GM23338 (cell line): Measurements from ENCODE around the gene ELAVL4. TPM values are rescaled to one million over a fixed set of nuclear protein-coding genes. Genes with fewer than 3 reads are reported as not detected.
A peak's percentile ranks its signal among the peaks of the same experiment; 100 is the strongest.

Experiments used
- ATAC-seq: fragments of 200-7000 bp; cut with Tn5 transposase; 3 replicates; pipeline ENCODE4 v1.9.1; 2020
- DNase-seq: peaks from one replicate; pipeline ENCODE4 v3.0.0-alpha.2; 2015; ENCODE audit warnings: low spot score
- H2AFZ ChIP-seq: fragments of 200-600 bp; sonication (generic); 2 replicates; pipeline ENCODE4 v1.8.0; 2016; ENCODE audit warnings: antibody characterized with exemption, mild to moderate bottlenecking, moderate library complexity
- H3F3A ChIP-seq: fragments of 200-600 bp; sonication (generic); replicated peaks from 2 replicates; pipeline ENCODE4 v1.8.0; 2017; ENCODE audit warnings: antibody characterized with exemption, mixed run types, low read depth
- H3K27ac ChIP-seq: fragments of 200-600 bp; sonication (generic); 2 replicates; pipeline ENCODE4 v1.6.1; 2016; ENCODE audit warnings: low read depth
- H3K27me3 ChIP-seq: fragments of 200-600 bp; sonication (generic); 2 replicates; pipeline ENCODE4 v1.8.0; 2016; ENCODE audit warnings: mild to moderate bottlenecking, mixed run types, moderate library complexity; ENCODE audit not compliant: insufficient read depth
- H3K36me3 ChIP-seq: fragments of 200-600 bp; sonication (generic); 2 replicates; pipeline ENCODE4 v1.8.0; 2016; ENCODE audit warnings: mild to moderate bottlenecking; ENCODE audit not compliant: insufficient read depth
- H3K4me1 ChIP-seq: fragments of 200-600 bp; sonication (generic); 2 replicates; pipeline ENCODE4 v1.8.0; 2016; ENCODE audit warnings: mild to moderate bottlenecking, moderate library complexity; ENCODE audit not compliant: insufficient read depth
- H3K4me2 ChIP-seq: fragments of 200-600 bp; sonication (generic); 2 replicates; pipeline ENCODE4 v1.7.1; 2017; ENCODE audit warnings: mixed run types
- H3K4me3 ChIP-seq: fragments of 200-600 bp; sonication (generic); 2 replicates; pipeline ENCODE4 v1.6.1; 2016; ENCODE audit warnings: mixed run types
- H3K79me2 ChIP-seq: fragments of 200-600 bp; sonication (generic); replicated peaks from 2 replicates; pipeline ENCODE4 v1.8.0; 2017; ENCODE audit warnings: mild to moderate bottlenecking; ENCODE audit not compliant: insufficient read depth
- H3K9me2 ChIP-seq: fragments of 200-600 bp; sonication (generic); 2 replicates; pipeline ENCODE4 v1.8.0; 2017; ENCODE audit not compliant: insufficient read depth
- H4K20me1 ChIP-seq: fragments of 200-600 bp; sonication (generic); replicated peaks from 2 replicates; pipeline ENCODE4 v1.8.0; 2017; ENCODE audit warnings: mild to moderate bottlenecking; ENCODE audit not compliant: insufficient read depth
- H3K27ac Mint-ChIP-seq: 2 replicates; pipeline ENCODE4 v1.8.0; 2020; ENCODE audit warnings: inconsistent platforms, mild to moderate bottlenecking, moderate library complexity, mixed read lengths
- H3K27me3 Mint-ChIP-seq: 3 replicates; pipeline ENCODE4 v1.8.0; 2022; ENCODE audit warnings: low read depth, mild to moderate bottlenecking, moderate library complexity, mixed read lengths, inconsistent platforms; ENCODE audit not compliant: insufficient read depth, poor library complexity
- H3K36me3 Mint-ChIP-seq: 3 replicates; pipeline ENCODE4 v1.8.0; 2021; ENCODE audit warnings: low read depth, mild to moderate bottlenecking, inconsistent platforms, moderate library complexity, mixed read lengths
- H3K4me1 Mint-ChIP-seq: 3 replicates; pipeline ENCODE4 v1.8.0; 2020; ENCODE audit warnings: mild to moderate bottlenecking, inconsistent platforms, mixed read lengths
- H3K4me3 Mint-ChIP-seq: 3 replicates; pipeline ENCODE4 v1.8.0; 2021; ENCODE audit warnings: moderate library complexity, mild to moderate bottlenecking, inconsistent platforms, mixed read lengths
- H3K9me3 Mint-ChIP-seq: 3 replicates; pipeline ENCODE4 v1.8.0; 2020; ENCODE audit warnings: moderate library complexity, mild to moderate bottlenecking, inconsistent platforms, mixed read lengths
- CREB1 ChIP-seq: fragments of 250-450 bp; sonication (Bioruptor Pico); IDR thresholded peaks from 2 replicates; pipeline ENCODE4 v1.5.0; 2020; ENCODE audit warnings: low read depth, mild to moderate bottlenecking, moderate library complexity
- CTCF ChIP-seq, 2 experiments: fragments of 200-600 bp in 1 of 2; sonication (generic) in 1 of 2; conservative IDR thresholded peaks; 2 replicates each; pipeline versions ENCODE4 v1.5.1 to v1.6.1; 2016 to 2017; ENCODE audit warnings: antibody characterized with exemption in 2 of 2, low read depth in 2 of 2, mild to moderate bottlenecking in 2 of 2, moderate library complexity in 1 of 2
- ETS1 ChIP-seq: IDR thresholded peaks from 2 replicates; pipeline ENCODE4 v1.6.1; 2016; ENCODE audit warnings: antibody characterized with exemption
- EZH2 ChIP-seq: fragments of 200-600 bp; sonication (generic); IDR thresholded peaks from one replicate; pipeline ENCODE4 v1.8.0; 2017; ENCODE audit warnings: antibody characterized with exemption, mild to moderate bottlenecking, low read depth; ENCODE audit not compliant: unreplicated experiment
- JUNB ChIP-seq: IDR thresholded peaks from one replicate; pipeline ENCODE4 v1.6.1; 2016; ENCODE audit warnings: antibody characterized with exemption; ENCODE audit not compliant: unreplicated experiment
- POLR2AphosphoS5 ChIP-seq: IDR thresholded peaks from 2 replicates; pipeline ENCODE4 v1.6.1; 2016; ENCODE audit warnings: antibody characterized with exemption, low read depth
- REST ChIP-seq: IDR thresholded peaks from one replicate; pipeline ENCODE4 v1.6.1; 2018; ENCODE audit warnings: antibody characterized with exemption; ENCODE audit not compliant: unreplicated experiment
- STAT1 ChIP-seq: IDR thresholded peaks from one replicate; pipeline ENCODE4 v1.6.1; 2016; ENCODE audit warnings: antibody characterized with exemption; ENCODE audit not compliant: unreplicated experiment
- ZNF331 ChIP-seq: fragments of 250-450 bp; sonication (Bioruptor Pico); IDR thresholded peaks from 2 replicates; pipeline ENCODE4 v1.5.0; 2020; ENCODE audit warnings: low read depth, mild to moderate bottlenecking, moderate library complexity
- polyA plus RNA-seq: library from polyadenylated mRNA; unstranded; fragments of >200 nt; fragmentation: Nextera tagmentation; extraction: Ambion mirVana; gene quantifications from 2 replicates; pipeline ENCODE4 v1.2.1, GENCODE V29; 2016
- total RNA-seq: library from RNA; depleted of rRNA; stranded (reverse); fragments of >200 nt; shearing (Covaris generic); gene quantifications from 2 replicates; pipeline ENCODE4 v1.2.3, GENCODE V29; 2014

Gene ELAVL4
- total and polyA plus RNA-seq, 2 experiments from 2014 or later, result 1.4 to 1.9 TPM

GRCh38 chr1:50074931-50075330 is 33.8 kb upstream of the ELAVL4 start (continued):
- no peak for TF ChIP-seq REST
- no peak for TF ChIP-seq EZH2
- TF ChIP-seq STAT1, result no peak
- no peak for TF ChIP-seq JUNB
- TF ChIP-seq ZNF331, result no peak

GRCh38 chr1:50077273-50077672 is 31.4 kb upstream of the ELAVL4 start:
- H3K79me2 ChIP-seq, result no peaks in the 10 kb centered on the region
- H3K4me1 ChIP-seq, result no peaks in the 10 kb centered on the region
- TF ChIP-seq STAT1 (no peak), CREB1 (CRISPR knock-in tag) (no peak), EZH2 (no peak)
- no peaks in the 10 kb centered on the region for H4K20me1 ChIP-seq
- H3K36me3 Mint-ChIP-seq, result no peaks in the 10 kb centered on the region
- DNase-seq (no peak), ATAC-seq (no peak)
- H3K4me1 Mint-ChIP-seq, result no peaks in the 10 kb centered on the region
- no peaks in the 10 kb centered on the region for H3K27me3 ChIP-seq
- no peak overlapping the region for H2AFZ ChIP-seq
- no peaks in the 10 kb centered on the region for H3F3A ChIP-seq
- H3K4me3 Mint-ChIP-seq, result no peak overlapping the region
- H3K27me3 Mint-ChIP-seq, result no peaks in the 10 kb centered on the region
- H3K27ac ChIP-seq, result no peak overlapping the region
- H3K9me2 ChIP-seq, result no peaks in the 10 kb centered on the region
- no peak overlapping the region for H3K4me2 ChIP-seq
- no peaks in the 10 kb centered on the region for H3K36me3 ChIP-seq
- no peak overlapping the region for H3K4me3 ChIP-seq
- H3K27ac Mint-ChIP-seq, result no peak overlapping the region
- no peaks in the 10 kb centered on the region; the same call in 1 of the 3 replicates for H3K9me3 Mint-ChIP-seq

GRCh38 chr1:50080904-50081586 is 27.7 kb upstream of the ELAVL4 start:
- H3K27ac Mint-ChIP-seq, result no peak overlapping the region
- H3K9me3 Mint-ChIP-seq, result no peaks in the 10 kb centered on the region; the same call in 1 of the 3 replicates

More at GRCh38 chr1:50080904-50081586, 27.7 kb upstream of the ELAVL4 start:
- Histone ChIP-seq H3K4me1 (no peaks in the 10 kb centered on the region), H3K27me3 (no peaks in the 10 kb centered on the region), H3K27ac (no peak overlapping the region), H3K4me2 (no peak overlapping the region), H3F3A (no peaks in the 10 kb centered on the region), H2AFZ (no peak overlapping the region), H3K4me3 (no peak overlapping the region), H3K9me2 (no peaks in the 10 kb centered on the region), H4K20me1 (no peaks in the 10 kb centered on the region), H3K79me2 (no peaks in the 10 kb centered on the region), H3K36me3 (no peaks in the 10 kb centered on the region)
- peaks cover 5% of the 10 kb centered on the region; the same call in 2 of the 3 replicates for H3K4me1 Mint-ChIP-seq
- TF ChIP-seq CTCF (conservative IDR thresholded peaks at IDR 0.05; ENCODE audit: low read depth in 2 of 2) (peak; percentile 67 to 79), ETS1 (no peak), ZNF331 (no peak), REST (no peak), POLR2AphosphoS5 (no peak)
- peaks cover 2% of the 10 kb centered on the region for H3K27me3 Mint-ChIP-seq
- H3K36me3 Mint-ChIP-seq, result no peaks in the 10 kb centered on the region
- H3K4me3 Mint-ChIP-seq, result no peak overlapping the region
- ATAC-seq (peak; percentile 88), DNase-seq (peak; percentile 59)
